Measurements from ENCODE around the gene ARHGEF4.

Gene ARHGEF4

DNA sequence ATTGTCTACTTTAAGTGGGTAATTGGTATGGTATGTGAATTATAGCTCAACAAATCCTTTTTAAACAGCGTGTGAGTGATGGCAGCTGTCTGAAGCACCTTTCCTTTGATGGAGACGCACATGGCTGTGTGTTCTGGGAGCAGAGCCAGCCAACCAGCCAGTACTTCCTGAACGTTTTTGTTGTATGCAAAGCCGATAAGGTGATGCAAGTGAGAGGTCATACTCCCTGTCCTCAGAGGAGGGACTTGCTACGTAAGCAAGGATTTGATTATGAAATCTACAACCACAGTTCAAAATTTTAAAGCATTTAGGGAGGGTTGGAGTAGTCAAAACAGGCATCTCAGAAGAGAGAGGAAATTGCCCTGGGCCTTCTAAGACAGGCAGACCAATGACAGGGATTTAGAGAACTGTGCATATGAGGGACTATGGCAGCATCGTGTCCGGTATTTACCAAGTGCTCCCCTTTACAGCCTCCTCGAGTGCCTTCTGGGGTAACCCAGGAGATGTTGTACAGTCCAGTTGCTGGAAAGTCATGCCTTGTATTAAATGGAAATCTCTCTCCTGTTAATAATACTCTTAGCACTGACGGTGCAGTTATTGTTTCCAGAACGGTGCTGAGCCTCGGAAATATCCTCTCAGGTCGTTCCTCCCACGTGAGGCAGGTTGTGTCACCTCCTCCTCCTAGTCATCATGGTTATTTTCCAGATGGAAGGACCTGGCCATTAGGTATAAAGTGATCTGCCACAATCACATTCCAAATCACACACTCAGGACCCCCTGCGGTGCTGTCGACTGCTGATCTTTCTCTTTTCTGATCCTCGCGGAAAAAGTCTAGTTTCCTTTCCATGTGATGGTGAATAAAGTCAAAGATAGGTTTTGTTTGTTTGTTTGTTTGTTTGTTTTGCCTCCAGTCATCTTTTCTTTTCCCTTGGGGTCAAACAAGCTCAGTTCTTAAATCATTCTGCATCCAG lies 28.4 kb downstream of the ARHGEF4 start:
- no peak for DNase-seq

DNA sequence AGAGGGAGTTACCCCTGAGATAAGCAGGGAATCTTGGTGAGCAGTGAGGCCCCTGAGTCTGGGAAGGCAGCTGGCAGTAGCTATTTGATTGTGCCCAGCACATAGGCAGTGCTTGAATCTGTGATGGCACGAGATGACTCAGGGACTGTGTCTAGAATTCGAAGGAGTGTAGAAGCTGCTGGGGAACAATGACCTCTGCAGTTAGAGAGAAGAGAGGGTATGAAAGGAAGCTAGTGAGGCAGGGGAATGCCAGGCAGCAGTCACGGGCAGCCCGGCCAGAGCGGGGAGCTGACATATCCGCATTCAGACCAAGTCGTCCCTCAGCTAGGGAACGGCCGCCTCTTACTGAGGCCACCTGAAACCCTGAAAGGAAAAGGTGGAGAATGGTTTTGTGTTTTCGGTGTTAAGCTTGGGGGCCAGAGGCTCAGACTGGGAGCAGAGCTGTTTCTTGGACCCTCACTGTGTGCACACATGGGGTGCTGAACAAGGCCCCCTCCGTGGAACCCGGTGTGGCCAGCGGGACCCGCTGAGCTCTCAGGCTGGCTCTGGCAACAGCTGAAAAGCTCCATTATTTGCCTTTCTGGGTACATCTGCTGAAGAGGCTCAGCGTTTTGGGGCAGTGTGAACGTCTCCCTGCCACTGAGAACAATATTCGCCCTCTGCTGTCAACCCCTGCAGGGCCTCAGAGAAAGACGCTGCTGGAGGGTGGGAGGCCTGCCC lies 32.9 kb downstream of the ARHGEF4 start:
- DNase-seq, result no peak

DNA sequence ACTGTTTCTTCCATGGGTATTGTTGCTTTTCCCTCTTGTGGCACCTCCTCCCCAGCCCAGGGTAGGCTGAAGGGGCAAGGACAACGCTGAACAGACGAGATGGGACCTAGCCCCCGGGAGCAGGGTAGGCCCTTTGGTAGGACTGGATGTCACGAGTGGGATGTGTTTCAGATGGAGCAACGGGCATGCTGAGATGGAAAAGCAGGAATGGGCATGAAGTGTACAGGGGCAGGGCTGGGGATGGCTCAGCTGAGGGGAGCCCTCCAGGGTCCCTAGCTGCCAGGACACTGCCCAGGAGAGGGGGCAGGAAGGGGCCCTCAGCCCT lies 33.4 kb downstream of the ARHGEF4 start:
- DNase-seq, result no peak

DNA sequence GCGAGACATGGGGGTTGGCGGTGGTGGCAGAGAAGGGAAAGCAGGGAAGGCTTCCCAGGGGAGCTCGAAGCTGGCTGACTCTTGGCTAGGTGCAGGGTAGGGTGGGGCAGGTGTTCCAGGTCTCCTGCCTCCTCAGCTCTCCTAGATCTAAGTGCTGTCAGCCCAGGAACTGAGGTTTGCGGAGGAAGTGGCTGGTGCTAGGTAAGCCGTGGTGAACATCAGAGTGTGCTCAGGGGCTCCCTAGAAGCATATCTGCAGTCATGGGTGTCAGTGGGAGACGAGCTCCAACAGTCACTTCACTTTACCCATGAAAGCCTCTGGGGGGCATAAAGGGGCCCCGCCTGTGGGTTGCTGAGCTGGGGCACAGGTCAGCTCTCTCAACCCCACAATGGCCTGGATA lies 34.1 kb downstream of the ARHGEF4 start:
- DNase-seq, result no peak

DNA sequence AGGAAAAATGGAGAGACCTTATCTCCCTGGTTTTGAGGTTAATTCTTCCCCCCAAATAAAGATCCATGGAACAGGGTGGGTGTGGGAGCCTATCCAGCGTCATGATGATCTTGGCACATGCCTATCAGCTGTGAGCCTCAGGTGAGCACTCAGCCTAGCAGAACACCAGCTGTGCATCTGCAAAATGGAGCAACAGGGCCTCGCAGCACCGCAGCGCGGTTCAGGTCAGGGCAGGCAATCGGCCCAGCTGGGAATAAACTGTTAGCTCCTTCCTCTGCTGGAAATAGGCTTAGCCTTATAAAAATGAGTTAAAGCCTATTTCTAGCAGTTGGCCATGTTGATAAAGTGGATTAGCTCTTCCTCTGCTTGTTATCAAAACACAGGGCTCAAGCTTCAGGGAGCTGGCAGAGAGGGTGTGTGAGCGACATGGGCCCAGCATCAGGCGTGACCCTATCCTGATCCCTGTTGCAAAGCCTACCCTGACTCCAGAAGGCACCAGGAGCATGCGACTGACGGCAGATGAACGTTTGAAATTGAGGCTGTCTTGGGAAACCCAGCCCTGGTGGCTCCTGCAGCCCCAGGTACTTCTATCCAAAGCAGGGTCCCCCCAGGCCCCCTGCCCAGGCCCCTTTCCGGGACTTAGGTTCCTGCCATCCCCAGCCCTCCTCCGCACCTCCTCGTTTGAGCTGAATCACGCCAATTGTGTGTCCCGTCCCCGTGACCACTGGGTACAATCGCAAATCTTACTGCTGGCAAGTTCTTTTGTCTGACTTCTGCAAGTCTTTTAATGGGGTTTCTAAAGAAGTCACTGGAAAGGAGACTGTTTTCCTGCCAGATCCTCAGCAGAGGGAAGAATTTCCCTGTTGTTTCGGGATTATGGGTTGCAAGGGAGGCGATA lies 35.4 kb downstream of the ARHGEF4 start:
- DNase-seq, result no peak

DNA sequence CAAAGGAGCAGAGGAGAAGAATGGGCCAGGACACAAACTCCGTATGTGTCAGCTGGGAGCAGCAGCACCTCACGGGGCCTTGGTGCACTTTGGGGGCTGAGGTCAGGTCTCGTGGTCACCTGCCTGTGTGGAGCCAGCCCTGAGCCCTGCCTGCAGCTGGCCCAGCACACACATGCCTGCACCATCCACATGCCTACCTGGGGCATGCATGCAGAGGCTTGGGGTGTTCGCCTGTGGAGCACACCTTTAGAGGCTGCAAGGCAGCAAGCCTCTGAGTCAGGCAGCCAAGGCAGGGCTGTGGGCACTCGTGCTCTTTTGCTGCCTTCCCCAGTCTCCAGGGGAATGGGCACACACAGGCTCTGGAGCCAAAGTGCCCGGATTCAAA lies 36.0 kb downstream of the ARHGEF4 start:
- DNase-seq, result no peak

DNA sequence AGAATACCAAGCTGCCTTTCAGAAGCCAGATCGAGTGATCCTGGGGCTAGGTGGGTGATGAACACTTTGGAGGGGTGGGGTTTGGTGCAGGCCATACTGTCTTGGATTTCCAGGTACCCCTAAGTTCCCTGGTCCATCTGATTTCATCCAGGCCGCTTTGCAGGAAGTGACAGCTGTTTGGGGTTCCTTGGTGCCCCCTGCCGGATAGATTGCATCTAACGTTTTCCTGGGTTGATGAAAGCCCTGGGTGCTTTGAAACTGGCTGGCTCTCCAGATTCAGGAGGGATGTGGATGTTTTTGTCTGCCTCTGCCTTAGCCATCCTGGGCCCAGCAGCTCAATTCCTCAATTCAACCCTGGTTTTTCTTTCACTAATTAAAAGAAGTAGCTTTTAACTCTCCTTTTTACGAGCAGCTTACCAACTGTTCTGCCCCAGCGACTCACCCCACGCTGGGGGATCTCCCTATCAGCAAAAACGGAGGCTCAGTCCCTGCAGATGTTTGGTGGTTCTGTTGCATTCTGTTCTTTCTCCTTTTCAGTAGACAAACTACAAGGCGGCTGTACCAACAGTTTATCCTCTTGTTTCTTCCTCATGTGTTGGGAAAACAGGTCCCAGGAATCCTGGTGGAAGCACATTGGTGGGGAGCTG lies 37.1 kb downstream of the ARHGEF4 start:
- peak; percentile 67 for DNase-seq

DNA sequence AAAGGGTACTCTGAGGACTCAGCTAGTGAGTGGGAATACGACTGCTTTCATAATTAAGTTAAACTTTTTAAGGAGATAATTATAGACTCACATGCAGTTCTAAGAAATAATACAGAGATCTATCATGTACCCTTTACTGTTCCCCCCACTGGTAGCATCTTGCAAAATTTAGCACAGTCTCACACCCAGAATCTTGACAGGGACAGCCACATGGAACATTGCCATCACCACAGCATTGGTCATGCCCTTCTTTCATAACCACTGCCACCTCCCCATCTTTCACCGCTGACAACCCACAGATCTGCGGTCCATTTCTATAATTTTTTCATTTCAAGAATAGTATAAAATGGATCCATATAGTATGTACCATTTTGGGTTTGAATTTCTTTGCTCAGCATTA lies 37.8 kb downstream of the ARHGEF4 start:
- DNase-seq, result no peak

DNA sequence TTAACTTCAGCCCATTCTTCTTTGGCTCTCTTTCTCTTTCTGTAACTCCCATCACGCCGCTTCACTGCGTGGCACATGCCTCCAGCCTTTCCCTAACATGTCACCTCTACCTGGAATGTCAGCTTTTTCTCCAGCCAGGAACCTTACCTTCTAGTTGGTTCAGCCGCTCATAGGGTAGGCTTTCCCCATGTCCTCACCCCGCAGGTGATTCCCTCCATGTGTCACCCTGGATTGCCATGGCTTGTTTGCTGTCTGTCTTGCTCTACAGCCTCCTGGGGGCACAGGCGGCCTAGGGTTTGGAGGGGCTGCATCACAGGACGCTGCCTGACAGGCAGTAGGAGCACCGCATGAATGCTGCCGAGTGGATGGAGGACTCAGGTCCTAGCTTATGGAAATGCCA lies 39.2 kb downstream of the ARHGEF4 start:
- no peak for DNase-seq

DNA sequence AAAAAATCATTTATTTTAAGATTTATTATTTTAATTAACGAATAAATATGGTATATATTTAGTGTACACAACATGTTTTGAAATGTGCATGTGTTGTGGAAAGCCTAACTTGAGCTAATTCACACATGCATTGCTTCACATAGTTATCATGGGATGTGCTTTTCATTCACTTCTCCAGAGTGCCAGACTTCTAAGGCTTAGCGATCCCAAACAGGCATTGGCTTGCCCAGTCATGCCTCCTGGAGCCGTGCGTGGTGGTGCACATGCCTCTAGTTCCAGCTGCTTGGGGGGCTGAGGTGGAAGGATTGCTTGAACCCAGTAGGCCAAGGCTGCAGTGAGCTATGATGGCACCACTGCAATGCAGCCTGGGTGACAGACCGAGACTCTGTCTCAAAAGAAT lies 40.5 kb downstream of the ARHGEF4 start:
- DNase-seq, result no peak

DNA sequence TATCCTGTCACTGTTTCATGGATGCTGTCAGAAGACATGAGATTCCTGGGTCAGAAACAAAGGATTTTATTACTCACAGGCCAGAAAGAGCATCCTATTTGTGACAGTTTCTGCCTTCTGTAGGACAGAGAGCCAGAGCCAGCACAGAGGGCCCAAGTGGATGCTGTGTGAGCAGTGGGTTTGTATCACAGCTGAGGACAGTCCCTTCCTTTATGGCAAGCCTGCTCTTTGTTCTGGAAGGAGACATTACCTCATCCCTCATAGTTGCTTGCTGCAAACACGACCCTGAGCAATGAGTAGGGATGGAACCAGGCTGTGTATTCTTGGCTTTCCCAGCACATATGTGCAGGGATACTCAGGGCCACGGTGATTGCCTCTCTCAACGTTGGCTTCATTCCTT lies 41.6 kb downstream of the ARHGEF4 start:
- DNase-seq, result no peak

DNA sequence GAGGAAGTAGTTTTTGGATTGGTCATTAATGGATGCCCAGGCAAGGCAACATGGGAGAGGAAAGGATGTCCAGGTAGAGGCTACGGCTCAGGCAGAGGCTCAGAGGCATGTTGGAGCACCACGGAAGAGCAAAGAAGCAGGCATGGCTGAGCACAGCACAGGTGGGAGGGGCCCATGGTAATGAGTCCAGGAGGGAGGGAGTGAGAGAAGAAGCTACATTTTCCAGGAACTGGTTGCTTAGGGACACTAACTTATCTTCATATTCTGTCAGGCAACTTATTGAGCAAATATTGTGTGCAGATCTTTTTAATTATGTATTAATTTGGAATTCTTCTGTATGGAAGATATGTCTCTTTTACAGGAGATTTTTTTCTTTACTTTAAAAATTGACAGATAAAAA lies 42.2 kb downstream of the ARHGEF4 start:
- no peak for DNase-seq

DNA sequence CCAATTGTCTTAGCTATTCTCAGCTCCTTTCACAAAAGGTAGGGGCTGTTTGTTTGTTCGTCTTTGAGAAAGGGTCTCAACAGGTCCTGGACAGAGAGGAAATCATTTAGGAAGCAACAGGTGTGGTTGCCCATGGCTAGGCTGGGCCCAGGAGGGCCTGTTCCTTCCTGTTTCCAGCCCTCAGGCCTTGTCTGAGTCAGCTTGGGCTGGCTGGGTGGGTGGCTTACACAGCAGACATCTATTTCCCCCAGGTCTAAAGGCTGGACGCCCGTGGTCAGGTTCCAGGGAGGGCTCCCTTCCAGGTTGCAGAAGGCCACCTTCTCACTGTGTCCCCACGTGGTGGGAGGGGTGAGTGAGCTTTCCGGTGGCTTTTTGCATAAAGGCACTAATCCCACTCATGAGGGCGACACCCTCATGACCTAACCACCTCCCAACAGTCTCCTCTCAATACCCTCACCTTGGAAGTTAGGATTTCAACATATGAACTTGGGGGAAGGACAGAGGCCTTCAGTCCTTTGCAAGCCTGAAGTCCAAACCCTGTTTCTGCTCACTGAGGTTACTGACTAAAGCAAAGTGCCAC lies 45.5 kb downstream of the ARHGEF4 start:
- DNase-seq, result no peak

DNA sequence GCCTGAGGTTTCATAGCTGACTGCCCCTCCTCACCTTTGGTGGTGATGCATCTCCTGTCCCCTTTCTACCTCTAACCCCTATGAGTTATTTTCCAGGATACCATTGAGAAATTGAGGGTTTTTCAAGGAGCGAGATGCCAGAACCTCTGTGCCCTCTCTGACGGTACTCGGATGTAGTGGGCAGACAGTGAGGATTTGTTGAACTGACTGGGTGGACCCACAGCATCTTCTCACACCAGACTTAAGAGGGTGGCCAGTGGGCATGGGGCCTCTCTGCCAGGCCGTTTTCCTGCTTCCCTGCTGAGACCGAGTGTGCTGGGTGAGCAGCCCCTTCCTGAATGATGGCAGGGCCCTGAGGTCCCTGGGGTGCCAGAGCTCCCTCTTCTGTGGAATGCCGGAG lies 46.3 kb downstream of the ARHGEF4 start:
- DNase-seq, result no peak

DNA sequence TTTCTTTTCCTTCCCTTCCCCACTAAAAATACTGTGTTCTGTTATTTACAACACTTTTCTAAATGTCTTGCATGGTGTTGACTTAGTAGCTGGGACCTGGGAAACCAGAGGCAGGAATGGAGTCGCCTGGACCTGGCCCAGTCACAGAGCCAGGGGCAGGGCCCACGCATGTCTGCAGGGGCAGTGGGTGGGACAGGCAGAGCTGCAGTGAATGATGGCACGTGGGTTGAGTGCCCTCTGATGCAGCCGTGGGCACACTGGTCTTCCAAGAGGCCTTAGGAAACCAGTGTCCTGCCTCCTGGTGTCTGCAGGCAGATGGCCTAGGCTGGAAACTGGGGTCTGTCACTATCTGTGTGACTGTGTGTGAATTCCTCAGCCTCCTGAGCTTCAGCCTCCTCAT lies 46.8 kb downstream of the ARHGEF4 start:
- no peak for DNase-seq

DNA sequence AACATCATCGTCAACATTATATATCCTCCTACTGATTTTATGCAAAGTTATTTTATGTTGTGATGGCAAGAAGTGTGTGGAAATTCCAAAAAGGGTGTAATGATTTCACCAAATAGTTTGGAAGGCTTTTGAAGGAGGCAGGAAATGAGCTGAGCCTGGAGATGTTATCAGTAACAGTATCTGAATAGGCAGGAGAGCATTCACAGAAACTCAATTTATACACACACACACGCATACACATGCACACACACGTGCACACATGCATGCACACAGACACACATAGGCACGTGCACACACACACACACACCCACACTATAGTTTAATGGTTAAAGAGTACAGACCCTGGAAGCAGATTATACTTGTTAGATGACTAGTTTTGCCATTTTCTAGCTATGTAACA lies 47.3 kb downstream of the ARHGEF4 start:
- DNase-seq, result no peak

DNA sequence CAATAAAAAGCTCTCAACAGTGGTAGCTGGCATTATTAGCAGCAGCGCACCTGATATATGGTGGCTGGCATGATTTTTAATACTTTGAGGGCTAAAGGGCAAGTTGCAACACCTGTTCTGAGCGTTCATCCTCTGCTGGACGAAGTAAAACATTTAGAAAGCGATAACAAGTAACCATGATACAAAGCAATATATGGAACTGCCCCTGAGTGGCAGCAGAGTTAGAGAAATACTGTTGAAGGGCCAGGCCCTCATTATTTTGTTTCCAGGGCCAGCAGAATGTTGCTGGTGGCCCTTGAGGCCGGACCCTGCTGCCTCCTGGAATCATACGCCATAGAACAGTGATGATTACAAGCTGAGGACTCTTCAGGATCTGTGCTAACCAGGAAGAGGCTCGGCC lies 47.8 kb downstream of the ARHGEF4 start:
- no peak for DNase-seq

DNA sequence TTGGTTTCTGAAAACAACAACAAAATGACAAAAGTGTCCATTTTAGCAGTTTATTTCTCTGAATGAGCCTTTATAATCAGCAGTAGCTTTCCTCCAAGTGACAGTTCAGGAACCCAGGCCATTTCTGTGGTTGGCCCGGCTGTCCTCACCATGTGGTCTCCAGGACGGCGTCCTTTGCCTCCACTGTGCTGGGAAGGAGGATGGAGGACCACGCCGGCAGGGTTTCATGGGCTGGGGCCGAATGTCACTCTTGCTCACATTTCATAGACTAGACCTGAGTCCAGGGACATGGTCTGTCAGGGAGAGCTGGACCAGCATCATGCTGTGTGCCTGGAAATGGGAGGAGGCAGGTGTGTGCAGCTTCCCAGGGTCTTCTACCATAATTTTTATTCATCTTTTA lies 50.9 kb downstream of the ARHGEF4 start:
- no peak for DNase-seq

DNA sequence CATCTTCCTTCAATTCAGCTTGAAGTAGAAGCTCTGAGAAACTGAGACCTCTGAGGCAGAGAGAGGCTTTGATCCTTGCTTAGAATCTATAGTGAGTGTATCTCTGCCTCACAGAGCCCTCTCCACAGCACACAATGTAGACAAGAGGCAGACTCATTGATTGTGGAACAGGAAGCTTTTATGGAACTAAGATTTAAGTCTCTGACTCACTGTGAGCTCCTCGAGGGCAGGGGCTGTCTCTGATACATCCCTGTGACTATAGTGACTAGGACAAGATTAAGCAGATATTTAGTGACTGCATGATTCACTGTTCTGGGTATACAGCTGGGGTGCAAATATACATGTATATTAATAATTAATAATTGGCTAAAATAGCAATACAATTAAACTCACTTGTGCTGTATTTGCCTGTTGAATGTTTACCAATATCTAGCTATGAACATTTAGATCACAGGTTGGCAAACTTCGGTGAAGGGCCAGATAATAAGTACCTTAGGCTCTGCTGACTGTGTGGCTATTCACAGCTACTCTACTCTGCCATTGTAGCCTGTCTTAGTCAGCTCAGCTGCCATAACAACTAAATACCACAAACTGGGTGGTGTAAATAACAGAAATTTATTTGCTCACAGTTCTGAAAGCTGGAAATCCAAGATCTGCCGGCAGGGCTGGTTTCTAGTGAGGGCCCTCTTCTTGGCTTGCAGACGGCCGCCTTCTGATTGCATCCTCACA lies 54.4 kb downstream of the ARHGEF4 start:
- DNase-seq, result no peak

DNA sequence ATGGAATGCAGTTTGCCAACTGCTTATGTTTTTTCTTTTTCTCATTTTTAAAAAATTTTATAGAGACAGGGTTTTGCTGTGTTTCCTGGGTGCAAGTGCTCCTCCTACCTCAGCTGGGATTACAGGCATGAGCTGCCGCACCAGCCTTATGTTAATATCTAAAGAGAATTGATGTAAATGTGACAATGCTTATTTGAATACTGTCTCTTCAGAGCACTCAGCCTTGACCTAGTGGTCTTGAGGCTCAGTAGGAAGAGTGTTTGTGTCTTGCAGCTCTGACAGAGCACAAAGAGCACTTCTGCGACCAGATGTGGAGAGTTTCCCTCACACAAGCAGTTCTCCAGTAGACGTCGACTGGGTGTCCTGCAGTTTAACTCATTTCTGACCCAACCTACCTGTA lies 55.3 kb downstream of the ARHGEF4 start:
- no peak for DNase-seq

Data from activated CD4-positive, alpha-beta T cell treated with anti-CD3 and anti-CD28 coated beads, Interleukin-2, amount 50 U/mL, for 1 hour (primary cell).